ENCODE measurements around the gene APMAP.

- TF ChIP-seq CTCF (IDR thresholded peaks at IDR 0.05) (no peak), EP300 (IDR thresholded peaks at IDR 0.05; ENCODE audit: borderline replicate concordance in 1 of 2, low read depth in 1 of 2, low read length in 1 of 2) (no peak), RAD21 (IDR thresholded peaks at IDR 0.05; ENCODE audit: low read length) (no peak), REST (IDR thresholded peaks at IDR 0.05; ENCODE audit: low read depth, low read length) (no peak), USF2 (IDR thresholded peaks at IDR 0.05; ENCODE audit: borderline replicate concordance, low read depth, low read length) (no peak), GABPA (IDR thresholded peaks at IDR 0.05; ENCODE audit: low read depth) (no peak), YY1 (IDR thresholded peaks at IDR 0.05; ENCODE audit: low read depth) (no peak), POLR2AphosphoS5 (IDR thresholded peaks at IDR 0.05; ENCODE audit: low read depth, low read length) (no peak), RCOR1 (IDR thresholded peaks at IDR 0.05; ENCODE audit: low read length) (no peak), SMC3 (IDR thresholded peaks at IDR 0.05; ENCODE audit: low read depth, low read length) (no peak), EZH2phosphoT487 (IDR thresholded peaks at IDR 0.05; ENCODE audit: borderline replicate concordance, low read depth) (no peak), RFX5 (IDR thresholded peaks at IDR 0.05; ENCODE audit: low read length) (no peak), MEF2A (IDR thresholded peaks at IDR 0.05; ENCODE audit: borderline replicate concordance, low read depth) (no peak), MXI1 (IDR thresholded peaks at IDR 0.05; ENCODE audit: low read depth, low read length) (no peak)
These were observed 31.0 kb downstream of the APMAP start for GRCh38 chr20:24961384-24962181.
